HepG2 (cell line): ENCODE data around the gene FGGY. TPM values are rescaled to one million over a fixed set of nuclear protein-coding genes. Genes with fewer than 3 reads are reported as not detected.

Source experiments
- ATAC-seq: fragments of 200-7000 bp; cut with Tn5 transposase; 3 replicates; pipeline ENCODE4 v1.9.1; 2020; ENCODE audit warnings: mild to moderate bottlenecking, moderate library complexity
- BruUV-seq: library from RNA; stranded (reverse); fragments of 400-500 nt; replicated peaks from 2 replicates; lab custom pipeline; 2021; lab: Mats Ljungman, UMichigan
- CTCF ChIA-PET: fragments of 300-600 bp; formaldehyde crosslinking; extraction: SDS; loops from one replicate; lab custom pipeline; 2021; ENCODE audit warnings: low total read pairs, inconsistent platforms, low intra/inter-chr PET ratio; lab: Yijun Ruan, JAX
- POLR2A ChIA-PET: fragments of 350-600 bp; sonication (Branson Sonifier 250); formaldehyde crosslinking; loops from one replicate; lab custom pipeline; 2020; ENCODE audit warnings: antibody characterized with exemption, inconsistent platforms; lab: Yijun Ruan, JAX
- DNase-seq: peaks from one replicate; pipeline ENCODE4 v3.0.0-alpha.2; 2015; ENCODE audit warnings: low spot score
- FAIRE-seq: peaks from 3 replicates; lab custom pipeline; 2011; peaks lifted over from hg19 to GRCh38; lab: Jason Lieb, UNC
- H2AFZ ChIP-seq: one replicate; pipeline ENCODE4 v1.6.1; 2011; ENCODE audit warnings: low read length, inconsistent platforms
- H3K27ac ChIP-seq: fragments of 300-600 bp; 3 replicates; pipeline ENCODE4 v1.8.0; 2011; ENCODE audit warnings: mixed run types, mild to moderate bottlenecking, mixed read lengths, low read length, inconsistent platforms; ENCODE audit not compliant: insufficient read depth; ENCODE audit errors: extremely low read length
- H3K27me3 ChIP-seq, 2 experiments: fragments of 200-600 bp in 1 of 2; 2 replicates in 1 of 2; 3 replicates in 1 of 2; pipeline versions ENCODE4 v1.6.0 to v1.8.0; 2011; ENCODE audit warnings: low read length in 2 of 2, mild to moderate bottlenecking in 2 of 2, moderate library complexity in 2 of 2, inconsistent platforms in 1 of 2; ENCODE audit not compliant: insufficient read depth in 2 of 2, control insufficient read depth in 1 of 2
- H3K36me3 ChIP-seq, 2 experiments: fragments of 200-600 bp in 1 of 2; replicated peaks in 1 of 2; 2 replicates in 1 of 2; 3 replicates in 1 of 2; pipeline versions ENCODE4 v1.5.1 to v1.8.0; 2011; ENCODE audit warnings: low read length in 2 of 2, inconsistent platforms in 1 of 2; ENCODE audit not compliant: insufficient read depth in 2 of 2, control insufficient read depth in 1 of 2
- H3K4me1 ChIP-seq: 2 replicates; pipeline ENCODE4 v1.5.1; 2012; ENCODE audit warnings: low read length, inconsistent platforms; ENCODE audit not compliant: insufficient read depth
- H3K4me2 ChIP-seq: 2 replicates; pipeline ENCODE4 v1.6.0; 2011; ENCODE audit warnings: low read depth, low read length, inconsistent platforms
- H3K4me3 ChIP-seq, 3 experiments: fragments of 200-600 bp in 1 of 3; sonication (generic), shearing (Covaris generic) in 1 of 3; replicated peaks in 1 of 3; 2 replicates each; pipeline ENCODE4 v1.5.1; 2011 to 2016; ENCODE audit warnings: low read length in 3 of 3, inconsistent platforms in 2 of 3, low read depth in 2 of 3, mild to moderate bottlenecking in 2 of 3, control low read depth in 1 of 3, mixed read lengths in 1 of 3; ENCODE audit not compliant: insufficient read depth in 1 of 3
- H3K79me2 ChIP-seq: one replicate; pipeline ENCODE4 v1.6.1; 2011; ENCODE audit warnings: low read length, inconsistent platforms; ENCODE audit not compliant: insufficient read depth
- H3K9ac ChIP-seq: 2 replicates; pipeline ENCODE4 v1.6.0; 2011; ENCODE audit warnings: mild to moderate bottlenecking, low read depth, low read length, inconsistent platforms; ENCODE audit not compliant: insufficient read depth
- H3K9me3 ChIP-seq: 2 replicates; pipeline ENCODE4 v1.5.1; 2012; ENCODE audit warnings: mild to moderate bottlenecking, low read length
- H4K20me1 ChIP-seq: 2 replicates; pipeline ENCODE4 v1.6.0; 2011; ENCODE audit warnings: inconsistent platforms, mild to moderate bottlenecking, low read length, moderate library complexity; ENCODE audit not compliant: insufficient read depth
- AKAP8 ChIP-seq: sonication (generic); formaldehyde crosslinking; IDR thresholded peaks from 2 replicates; pipeline ENCODE4 v1.5.1; 2020; ENCODE audit warnings: mild to moderate bottlenecking, missing genetic modification reagents
- GATAD2A ChIP-seq: IDR thresholded peaks from 2 replicates; pipeline ENCODE4 v1.6.1; 2016
- HMG20B ChIP-seq: conservative IDR thresholded peaks from 2 replicates; pipeline ENCODE4 v1.6.1; 2016; ENCODE audit warnings: missing genetic modification reagents, missing compliant biosample characterization
- MED1 ChIP-seq: sonication (generic); formaldehyde crosslinking; IDR thresholded peaks from 2 replicates; pipeline ENCODE4 v1.4.0; 2020; ENCODE audit warnings: missing genetic modification reagents
- RFX5 ChIP-seq: IDR thresholded peaks from 2 replicates; pipeline ENCODE4 v1.6.1; 2011; ENCODE audit warnings: low read depth, low read length, improper control_type of control experiment
- SKI ChIP-seq: fragments of 450-650 bp; IDR thresholded peaks from one replicate; pipeline ENCODE4 v1.6.1; 2018; ENCODE audit warnings: mild to moderate bottlenecking; ENCODE audit not compliant: partially characterized antibody
- WGBS: methylation state at CpG from one replicate; pipeline ENCODE4 v1.1.6; 2017; ENCODE audit warnings: low lambda C conversion rate; 5-methylcytosine and 5-hydroxymethylcytosine counted together
- in situ Hi-C: cut with HindIII; loops from 2 replicates; pipeline ENCODE4 v1.10.0; 2017; ENCODE audit warnings: low pct_unique_long_range_greater_than_20kb; ENCODE audit not compliant: extremely low pct_ligation_motif_present
- intact Hi-C: fragments of 100-400 bp; cut with micrococcal nuclease; formaldehyde crosslinking; loops from one replicate; pipeline ENCODE4 v1.10.0; 2022; ENCODE audit not compliant: unreplicated experiment
- polyA plus RNA-seq, 8 experiments: library from polyadenylated mRNA; depleted of rRNA in 3 of 8; stranded (reverse) in 7 of 8; unstranded in 1 of 8; fragments of >200 nt; fragmentation: Illumina TruSeq in 4 of 8; extraction: Trizol in 4 of 8; gene quantifications; 2 replicates each; pipeline versions ENCODE4 v1.2.1 to v1.2.3, GENCODE V29; 2011 to 2016; ENCODE audit warnings: low read depth in 4 of 8, missing spikeins in 1 of 8, mixed read lengths in 1 of 8; ENCODE audit not compliant: insufficient read depth in 1 of 8
- total RNA-seq, 5 experiments: library from RNA; depleted of rRNA; stranded (reverse); fragments of >200 nt; fragmentation: Illumina TruSeq; extraction: Trizol; gene quantifications; 2 replicates each; pipeline ENCODE4 v1.2.3, GENCODE V29; 2016; ENCODE audit warnings: low read depth in 1 of 5
- TF ChIP-seq, protein P1 (sequence below): sonication (generic); formaldehyde crosslinking; IDR thresholded peaks from 2 replicates; pipeline ENCODE4 v1.8.1; 2023; ENCODE audit warnings: mild to moderate bottlenecking, moderate library complexity, missing genetic modification reagents
- TF ChIP-seq, protein P2 (sequence below): fragments of 450-650 bp; IDR thresholded peaks from 2 replicates; pipeline ENCODE4 v1.6.1; 2016
- TF ChIP-seq, protein P3 (sequence below): sonication (generic); formaldehyde crosslinking; IDR thresholded peaks from 2 replicates; pipeline ENCODE4; 2020; ENCODE audit warnings: missing genetic modification reagents, mild to moderate bottlenecking, borderline replicate concordance

The FGGY gene
- total and polyA plus RNA-seq, 2 of the 13 experiments (the other 11 are each of a cell fraction or from before 2014, with no cell fraction given) = 15.7 to 27.5 TPM

- TF ChIP-seq, protein P1, sequence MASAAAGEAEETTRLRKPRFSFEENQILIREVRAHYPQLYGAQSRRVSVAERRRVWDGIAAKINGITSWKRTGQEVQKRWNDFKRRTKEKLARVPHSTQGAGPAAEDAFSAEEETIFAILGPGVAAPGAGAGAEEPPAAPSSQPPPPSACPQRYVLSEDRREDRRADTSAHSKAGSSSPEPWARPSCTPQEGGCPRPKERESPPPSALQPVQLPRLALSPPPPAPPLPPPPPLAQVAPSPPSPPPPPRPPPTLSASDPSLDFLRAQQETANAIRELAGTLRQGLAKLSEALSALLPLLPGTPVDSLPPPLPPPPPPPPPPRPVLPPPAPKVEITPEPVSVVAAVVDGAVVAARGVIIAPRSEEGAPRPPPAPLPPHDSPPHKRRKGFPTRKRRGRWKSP (CRISPR knock-in tag) = no peak
Observed at GRCh38 chr1:59418363-59419144, 121.7 kb downstream of the FGGY start (continued).

- WGBS = 99% methylated on average over 6 of the region's 6 CpGs
- H4K20me1 ChIP-seq = no peaks in the 10 kb centered on the region
- in situ Hi-C loops (no loop called here), intact Hi-C loops (no loop called here)
- H3K4me3 ChIP-seq = no peak overlapping the region
- ChIA-PET CTCF (no interaction called here), POLR2A (no interaction called here)
- no peaks in the 10 kb centered on the region for H3K9me3 ChIP-seq
- no TSS peak for BruUV-seq
- no peak overlapping the region for H3K4me2 ChIP-seq
- no peaks in the 10 kb centered on the region for H3K27me3 ChIP-seq
- H3K4me1 ChIP-seq = peaks cover 34% of the 10 kb centered on the region
- no peak overlapping the region for H3K9ac ChIP-seq
- no peak for ATAC-seq
- H2AFZ ChIP-seq = no peak overlapping the region
- no peaks in the 10 kb centered on the region for H3K79me2 ChIP-seq
- DNase-seq = no peak
- TF ChIP-seq AKAP8 (CRISPR knock-in tag) (no peak), MED1 (CRISPR knock-in tag) (no peak), HMG20B (no peak), SKI (no peak), GATAD2A (no peak), RFX5 (no peak)
- TF ChIP-seq, protein P2, sequence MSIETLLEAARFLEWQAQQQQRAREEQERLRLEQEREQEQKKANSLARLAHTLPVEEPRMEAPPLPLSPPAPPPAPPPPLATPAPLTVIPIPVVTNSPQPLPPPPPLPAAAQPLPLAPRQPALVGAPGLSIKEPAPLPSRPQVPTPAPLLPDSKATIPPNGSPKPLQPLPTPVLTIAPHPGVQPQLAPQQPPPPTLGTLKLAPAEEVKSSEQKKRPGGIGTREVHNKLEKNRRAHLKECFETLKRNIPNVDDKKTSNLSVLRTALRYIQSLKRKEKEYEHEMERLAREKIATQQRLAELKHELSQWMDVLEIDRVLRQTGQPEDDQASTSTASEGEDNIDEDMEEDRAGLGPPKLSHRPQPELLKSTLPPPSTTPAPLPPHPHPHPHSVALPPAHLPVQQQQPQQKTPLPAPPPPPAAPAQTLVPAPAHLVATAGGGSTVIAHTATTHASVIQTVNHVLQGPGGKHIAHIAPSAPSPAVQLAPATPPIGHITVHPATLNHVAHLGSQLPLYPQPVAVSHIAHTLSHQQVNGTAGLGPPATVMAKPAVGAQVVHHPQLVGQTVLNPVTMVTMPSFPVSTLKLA = peak; percentile 16; the same call in 1 of the 2 replicates
- TF ChIP-seq, protein P3, sequence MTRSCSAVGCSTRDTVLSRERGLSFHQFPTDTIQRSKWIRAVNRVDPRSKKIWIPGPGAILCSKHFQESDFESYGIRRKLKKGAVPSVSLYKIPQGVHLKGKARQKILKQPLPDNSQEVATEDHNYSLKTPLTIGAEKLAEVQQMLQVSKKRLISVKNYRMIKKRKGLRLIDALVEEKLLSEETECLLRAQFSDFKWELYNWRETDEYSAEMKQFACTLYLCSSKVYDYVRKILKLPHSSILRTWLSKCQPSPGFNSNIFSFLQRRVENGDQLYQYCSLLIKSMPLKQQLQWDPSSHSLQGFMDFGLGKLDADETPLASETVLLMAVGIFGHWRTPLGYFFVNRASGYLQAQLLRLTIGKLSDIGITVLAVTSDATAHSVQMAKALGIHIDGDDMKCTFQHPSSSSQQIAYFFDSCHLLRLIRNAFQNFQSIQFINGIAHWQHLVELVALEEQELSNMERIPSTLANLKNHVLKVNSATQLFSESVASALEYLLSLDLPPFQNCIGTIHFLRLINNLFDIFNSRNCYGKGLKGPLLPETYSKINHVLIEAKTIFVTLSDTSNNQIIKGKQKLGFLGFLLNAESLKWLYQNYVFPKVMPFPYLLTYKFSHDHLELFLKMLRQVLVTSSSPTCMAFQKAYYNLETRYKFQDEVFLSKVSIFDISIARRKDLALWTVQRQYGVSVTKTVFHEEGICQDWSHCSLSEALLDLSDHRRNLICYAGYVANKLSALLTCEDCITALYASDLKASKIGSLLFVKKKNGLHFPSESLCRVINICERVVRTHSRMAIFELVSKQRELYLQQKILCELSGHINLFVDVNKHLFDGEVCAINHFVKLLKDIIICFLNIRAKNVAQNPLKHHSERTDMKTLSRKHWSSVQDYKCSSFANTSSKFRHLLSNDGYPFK = no peak
- no peak overlapping the region for H3K27ac ChIP-seq
- H3K36me3 ChIP-seq = no peaks in the 10 kb centered on the region
- no peak for FAIRE-seq
Observed at GRCh38 chr1:59419361-59420140, 122.7 kb downstream of the FGGY start.
